ENCODE data around the gene PTGER4.
"Not testable (repeated sequence)": the region's sequence is repeated elsewhere in the genome, so short reads cannot be mapped to it uniquely, and the experiment has no call there.

The PTGER4 gene

GRCh38 chr5:40679913-40680681 is at the start of gene PTGER4:
Gene PTGER4 (plus strand): TSS chr5:40679915. CDS start chr5:40680994, 1,079 bp downstream.
- Mint-ChIP-seq H3K4me1 (ENCODE audit: low read depth) (peaks cover 44% of the 10 kb centered on the region), H3K4me3 (peak within 1 kb of the TSS; percentile 98), H3K27ac (peak within 1 kb of the TSS; percentile 93), H3K27me3 (no peaks in the 10 kb centered on the region), H3K36me3 (ENCODE audit: low read depth) (peaks cover 50% of the 10 kb centered on the region), H3K9me3 (no peaks in the 10 kb centered on the region)
- intact Hi-C loops (cut with micrococcal nuclease), result loop anchor here (2.0 to 5.0 kb wide), 2 partner anchors 195 to 323 kb away; no protein-coding TSS in a partner anchor

GRCh38 chr5:40630126-40630525 is 49.6 kb upstream of the PTGER4 start:
- peaks cover 24% of the 10 kb centered on the region for H3K4me1 Mint-ChIP-seq (ENCODE audit: low read depth)
- no peaks in the 10 kb centered on the region for H3K27me3 Mint-ChIP-seq
- H3K27ac Mint-ChIP-seq, result no peak overlapping the region
- no peak overlapping the region for H3K4me3 Mint-ChIP-seq
- H3K36me3 Mint-ChIP-seq (ENCODE audit: low read depth), result no peaks in the 10 kb centered on the region
- intact Hi-C loops (cut with micrococcal nuclease), result no loop called here
- no peaks in the 10 kb centered on the region for H3K9me3 Mint-ChIP-seq

DNA sequence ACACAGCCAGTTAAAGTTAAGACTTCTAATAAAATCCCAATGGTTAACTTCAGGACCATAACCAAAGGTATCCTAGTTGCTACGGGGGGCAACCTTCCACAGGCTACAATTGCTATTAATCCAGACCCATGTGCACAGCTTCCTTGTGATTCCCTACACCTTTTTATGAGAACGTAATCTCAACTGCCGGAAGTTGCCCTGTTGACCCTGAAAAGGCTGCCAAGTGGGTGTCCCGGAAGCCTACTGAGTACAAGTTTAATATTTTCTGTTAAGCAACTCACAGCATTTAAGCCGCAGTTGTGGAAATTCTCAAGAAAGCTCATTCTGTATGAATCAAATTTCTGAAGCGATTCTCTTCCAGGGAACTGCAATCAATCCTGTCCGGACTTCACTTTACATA is 48.5 kb upstream of the PTGER4 start:
- Mint-ChIP-seq H3K4me3 (no peak overlapping the region), H3K36me3 (ENCODE audit: low read depth) (no peaks in the 10 kb centered on the region), H3K9me3 (peaks cover 9% of the 10 kb centered on the region), H3K4me1 (ENCODE audit: low read depth) (peaks cover 24% of the 10 kb centered on the region), H3K27me3 (no peaks in the 10 kb centered on the region), H3K27ac (no peak overlapping the region)
- intact Hi-C loops (cut with micrococcal nuclease), result no loop called here

- H3K4me3 Mint-ChIP-seq, result no peak overlapping the region
- H3K4me1 Mint-ChIP-seq (ENCODE audit: low read depth), result peaks cover 7% of the 10 kb centered on the region
- no peak overlapping the region for H3K27ac Mint-ChIP-seq
- H3K27me3 Mint-ChIP-seq, result no peaks in the 10 kb centered on the region
- intact Hi-C loops (cut with micrococcal nuclease), result no loop called here
- peaks cover 26% of the 10 kb centered on the region for H3K9me3 Mint-ChIP-seq
- H3K36me3 Mint-ChIP-seq (ENCODE audit: low read depth), result no peaks in the 10 kb centered on the region
These were observed 45.6 kb upstream of the PTGER4 start for GRCh38 chr5:40634154-40634553.

GRCh38 chr5:40634593-40634992 is 45.1 kb upstream of the PTGER4 start:
- intact Hi-C loops (cut with micrococcal nuclease), result no loop called here
- Mint-ChIP-seq H3K27me3 (no peaks in the 10 kb centered on the region), H3K9me3 (peaks cover 26% of the 10 kb centered on the region), H3K4me1 (ENCODE audit: low read depth) (peaks cover 7% of the 10 kb centered on the region), H3K36me3 (ENCODE audit: low read depth) (no peaks in the 10 kb centered on the region), H3K27ac (no peak overlapping the region), H3K4me3 (no peak overlapping the region)

GRCh38 chr5:40639531-40639930 is 40.2 kb upstream of the PTGER4 start:
- H3K27me3 Mint-ChIP-seq; H3K4me1 Mint-ChIP-seq (ENCODE audit: low read depth); intact Hi-C loops (cut with micrococcal nuclease); H3K4me3 Mint-ChIP-seq; H3K27ac Mint-ChIP-seq; H3K36me3 Mint-ChIP-seq (ENCODE audit: low read depth): not testable (repeated sequence)
- H3K9me3 Mint-ChIP-seq, result peaks cover 26% of the 10 kb centered on the region

DNA sequence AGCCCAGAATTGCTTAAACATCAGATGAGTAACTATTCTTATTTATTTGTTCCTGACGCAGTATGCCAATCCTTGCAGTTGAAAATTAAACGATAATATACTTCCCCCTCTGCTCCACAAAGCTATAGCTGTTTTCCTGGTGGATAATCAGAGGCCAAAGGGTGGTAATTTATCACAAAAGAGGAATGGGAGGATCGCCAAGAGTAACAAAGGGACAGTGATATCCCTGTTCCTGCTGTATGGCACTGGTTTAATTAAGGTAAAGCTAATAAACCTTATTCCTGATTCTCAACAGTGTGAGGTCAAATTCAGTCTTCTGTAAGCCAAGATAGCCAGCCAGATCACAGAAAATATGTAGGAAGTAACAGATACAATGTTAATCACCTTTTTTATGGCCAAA is 33.4 kb upstream of the PTGER4 start:
- peaks cover 30% of the 10 kb centered on the region for H3K4me1 Mint-ChIP-seq (ENCODE audit: low read depth)
- H3K36me3 Mint-ChIP-seq (ENCODE audit: low read depth), result no peaks in the 10 kb centered on the region
- H3K27me3 Mint-ChIP-seq, result no peaks in the 10 kb centered on the region
- intact Hi-C loops (cut with micrococcal nuclease), result no loop called here
- no peak overlapping the region for H3K27ac Mint-ChIP-seq
- peaks cover 6% of the 10 kb centered on the region for H3K9me3 Mint-ChIP-seq
- H3K4me3 Mint-ChIP-seq, result no peak overlapping the region

DNA sequence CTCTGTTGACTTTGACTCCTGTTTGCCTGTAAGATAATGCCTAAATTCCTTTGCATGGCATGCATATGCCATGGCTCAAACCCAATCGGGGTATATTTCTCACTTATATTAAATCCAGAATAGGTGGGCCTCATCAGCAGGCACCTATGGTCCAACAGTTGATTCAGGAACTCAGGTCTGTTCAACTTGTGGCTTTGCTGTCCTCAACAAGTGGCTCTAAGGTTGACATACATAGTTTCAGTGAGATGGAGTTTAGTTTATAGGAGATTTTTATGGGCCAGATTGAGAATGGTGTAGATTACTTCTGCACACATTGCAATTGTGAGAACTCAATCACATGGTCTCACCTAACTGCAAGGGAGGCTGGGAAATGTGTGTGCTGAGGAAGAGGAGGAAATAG is 31.6 kb upstream of the PTGER4 start:
- no peak overlapping the region for H3K4me3 Mint-ChIP-seq
- H3K36me3 Mint-ChIP-seq (ENCODE audit: low read depth), result no peaks in the 10 kb centered on the region
- peaks cover 6% of the 10 kb centered on the region for H3K9me3 Mint-ChIP-seq
- intact Hi-C loops (cut with micrococcal nuclease), result no loop called here
- peaks cover 34% of the 10 kb centered on the region for H3K4me1 Mint-ChIP-seq (ENCODE audit: low read depth)
- H3K27me3 Mint-ChIP-seq, result no peaks in the 10 kb centered on the region
- H3K27ac Mint-ChIP-seq, result no peak overlapping the region

DNA sequence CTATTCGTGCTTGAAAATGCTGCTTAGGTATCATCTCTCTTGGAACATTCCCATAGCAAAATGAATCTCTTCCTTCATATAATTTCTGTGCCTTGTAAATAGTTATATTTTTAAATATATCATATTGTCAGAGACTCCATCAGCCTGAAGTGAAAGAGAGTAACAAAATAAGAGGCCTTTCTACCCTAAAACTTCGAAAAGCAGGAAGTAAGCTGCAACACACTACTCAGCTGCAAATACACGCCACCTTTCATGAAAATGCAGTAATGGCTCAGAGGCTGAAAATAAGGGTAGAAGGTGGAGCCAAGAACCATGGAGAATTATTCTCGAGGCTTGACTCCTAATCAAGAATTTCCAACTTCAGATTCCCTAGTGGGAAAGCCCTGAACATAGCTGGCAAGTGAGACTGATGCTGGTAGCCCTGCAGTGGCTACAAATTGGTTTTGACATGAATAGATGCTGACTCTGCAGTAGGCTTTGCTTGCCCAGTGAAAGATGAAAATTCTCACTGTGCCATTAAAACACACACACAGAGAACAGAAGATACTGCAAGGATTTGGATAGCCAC is 30.2 kb upstream of the PTGER4 start:
- peaks cover 6% of the 10 kb centered on the region for H3K9me3 Mint-ChIP-seq
- H3K4me1 Mint-ChIP-seq (ENCODE audit: low read depth), result peaks cover 44% of the 10 kb centered on the region
- H3K27me3 Mint-ChIP-seq, result no peaks in the 10 kb centered on the region
- no peak overlapping the region for H3K27ac Mint-ChIP-seq
- no peaks in the 10 kb centered on the region for H3K36me3 Mint-ChIP-seq (ENCODE audit: low read depth)
- intact Hi-C loops (cut with micrococcal nuclease), result no loop called here
- no peak overlapping the region for H3K4me3 Mint-ChIP-seq

DNA sequence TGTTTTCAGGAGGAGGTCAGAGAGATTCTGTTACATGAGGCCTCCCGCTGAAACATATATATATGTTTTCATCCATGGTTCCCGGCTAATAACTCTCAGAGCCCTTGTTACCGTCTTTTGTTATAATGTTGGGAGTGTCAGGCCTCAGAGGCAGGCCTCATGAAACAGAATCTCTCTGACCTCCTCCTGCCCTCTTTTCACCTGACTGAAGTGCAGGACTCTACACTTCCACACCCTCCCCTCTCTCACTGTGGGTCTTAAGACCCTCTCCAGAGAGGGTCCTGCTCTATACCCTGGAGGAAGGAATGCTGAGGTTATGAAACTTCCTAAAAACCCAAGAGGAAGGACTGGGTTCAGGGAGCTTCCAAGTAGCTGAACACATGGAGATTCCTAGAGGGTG is 28.5 kb upstream of the PTGER4 start:
- H3K4me3 Mint-ChIP-seq, result no peak overlapping the region
- intact Hi-C loops (cut with micrococcal nuclease), result no loop called here
- no peak overlapping the region for H3K27ac Mint-ChIP-seq
- H3K9me3 Mint-ChIP-seq, result peaks cover 6% of the 10 kb centered on the region
- H3K36me3 Mint-ChIP-seq (ENCODE audit: low read depth), result no peaks in the 10 kb centered on the region
- peaks cover 55% of the 10 kb centered on the region for H3K4me1 Mint-ChIP-seq (ENCODE audit: low read depth)
- no peaks in the 10 kb centered on the region for H3K27me3 Mint-ChIP-seq

GRCh38 chr5:40652441-40653220 is 27.1 kb upstream of the PTGER4 start:
- Mint-ChIP-seq H3K27ac (peak overlapping the region; percentile 20), H3K4me1 (ENCODE audit: low read depth) (peaks cover 55% of the 10 kb centered on the region), H3K36me3 (ENCODE audit: low read depth) (no peaks in the 10 kb centered on the region), H3K4me3 (no peak overlapping the region), H3K27me3 (no peaks in the 10 kb centered on the region), H3K9me3 (peaks cover 6% of the 10 kb centered on the region)
- intact Hi-C loops (cut with micrococcal nuclease), result no loop called here

DNA sequence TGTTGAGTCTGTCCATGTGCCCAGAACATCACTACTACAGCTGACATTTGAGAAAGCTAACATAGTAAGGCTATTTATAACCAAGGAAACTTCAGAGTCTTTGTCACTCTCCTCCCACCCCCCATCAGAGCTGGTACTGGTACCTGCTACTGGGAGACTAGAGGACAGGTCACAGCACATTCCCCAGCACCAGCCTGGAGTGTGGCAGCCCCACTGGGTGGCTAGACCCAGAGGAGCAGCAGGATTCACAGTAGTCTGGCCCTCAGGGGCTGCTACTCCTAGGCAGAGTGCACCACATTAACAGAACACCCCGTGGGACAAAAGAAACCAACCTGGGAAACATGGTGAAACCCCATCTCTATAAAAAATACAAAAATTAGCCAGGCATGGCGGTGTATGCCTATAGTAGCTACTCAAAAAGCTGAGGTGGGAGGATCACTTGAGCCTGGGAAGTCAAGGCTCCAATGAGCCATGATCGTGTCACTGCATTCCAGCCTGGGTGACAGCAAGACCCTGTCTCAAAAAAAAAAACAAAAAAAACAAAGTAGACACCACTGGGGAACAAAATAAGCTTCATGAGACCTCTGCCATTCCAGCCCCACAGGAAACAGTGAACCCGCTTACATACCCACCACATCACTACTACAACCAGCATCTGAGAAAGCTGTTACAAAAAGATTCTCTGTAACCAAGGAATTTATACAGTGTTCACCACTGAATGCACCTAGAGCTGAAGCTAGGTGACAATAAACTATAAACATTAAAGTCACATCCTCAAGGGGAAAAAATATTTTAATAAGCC is 26.3 kb upstream of the PTGER4 start:
- Mint-ChIP-seq H3K4me3 (no peak overlapping the region), H3K9me3 (no peaks in the 10 kb centered on the region), H3K36me3 (ENCODE audit: low read depth) (no peaks in the 10 kb centered on the region), H3K27ac (peak overlapping the region; percentile 50), H3K4me1 (ENCODE audit: low read depth) (peaks cover 48% of the 10 kb centered on the region), H3K27me3 (no peaks in the 10 kb centered on the region)
- intact Hi-C loops (cut with micrococcal nuclease), result no loop called here

- intact Hi-C loops (cut with micrococcal nuclease), result no loop called here
- no peaks in the 10 kb centered on the region for H3K36me3 Mint-ChIP-seq (ENCODE audit: low read depth)
- no peaks in the 10 kb centered on the region for H3K9me3 Mint-ChIP-seq
- no peak overlapping the region for H3K4me3 Mint-ChIP-seq
- peaks cover 41% of the 10 kb centered on the region for H3K4me1 Mint-ChIP-seq (ENCODE audit: low read depth)
- H3K27ac Mint-ChIP-seq, result peak overlapping the region; percentile 50
- no peaks in the 10 kb centered on the region for H3K27me3 Mint-ChIP-seq
These were observed 25.2 kb upstream of the PTGER4 start for GRCh38 chr5:40654377-40654991.
